NCI-H345 (cell line): ENCODE results near the gene PGAP1.

ENCODE experiments used
- DNase-seq: peaks from one replicate; lab custom pipeline; 2025; lab: John Stamatoyannopoulos, UW

The PGAP1 gene

DNA sequence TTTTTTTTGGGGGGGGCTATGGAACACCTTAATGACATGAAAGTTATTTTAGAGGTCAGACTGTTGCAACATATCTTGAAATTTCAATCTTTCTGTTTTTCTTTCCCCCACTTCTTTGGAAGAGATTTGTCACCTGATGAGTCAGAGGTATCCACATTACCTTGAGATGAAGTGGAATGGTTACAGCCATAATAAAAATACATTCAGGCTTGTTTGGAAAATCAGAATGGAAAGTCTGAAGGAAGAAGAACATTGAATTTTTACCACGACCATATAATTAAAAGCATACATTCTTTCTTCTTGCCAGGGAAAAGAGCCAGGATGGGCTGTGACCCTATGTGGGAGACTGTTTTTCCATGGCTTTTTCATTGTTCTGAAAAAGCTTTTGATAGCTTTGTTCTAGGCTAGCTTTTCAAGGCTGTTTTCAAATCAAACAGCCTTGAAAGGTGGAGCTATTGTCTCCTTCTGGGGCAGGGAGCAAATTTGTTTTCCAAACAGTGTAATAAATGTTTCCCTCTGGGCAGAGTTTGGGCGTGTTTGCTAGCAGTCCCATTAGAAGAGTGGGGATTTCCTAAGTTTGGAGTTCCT, 124.7 kb downstream of the PGAP1 start:
- no peak for DNase-seq

DNA sequence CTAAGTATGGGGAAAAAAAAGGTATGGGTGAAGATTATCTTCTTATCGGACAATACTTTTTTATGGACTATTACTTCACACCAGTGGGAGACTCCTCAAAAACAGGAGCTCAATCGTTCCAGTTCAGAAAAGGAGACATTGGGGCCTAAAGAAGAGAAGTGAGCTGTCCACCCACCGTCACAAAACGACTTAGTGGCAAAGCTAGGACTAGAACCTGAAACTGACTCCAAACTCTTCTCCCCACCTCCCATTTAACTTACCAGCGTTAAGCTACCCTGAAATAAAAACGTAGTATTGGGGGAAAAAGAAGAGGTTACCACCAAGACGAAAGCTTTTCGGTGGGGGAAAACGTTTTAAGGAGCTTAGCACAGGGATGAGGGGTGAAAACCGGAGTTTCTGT, 127.5 kb downstream of the PGAP1 start:
- DNase-seq: no peak

DNA sequence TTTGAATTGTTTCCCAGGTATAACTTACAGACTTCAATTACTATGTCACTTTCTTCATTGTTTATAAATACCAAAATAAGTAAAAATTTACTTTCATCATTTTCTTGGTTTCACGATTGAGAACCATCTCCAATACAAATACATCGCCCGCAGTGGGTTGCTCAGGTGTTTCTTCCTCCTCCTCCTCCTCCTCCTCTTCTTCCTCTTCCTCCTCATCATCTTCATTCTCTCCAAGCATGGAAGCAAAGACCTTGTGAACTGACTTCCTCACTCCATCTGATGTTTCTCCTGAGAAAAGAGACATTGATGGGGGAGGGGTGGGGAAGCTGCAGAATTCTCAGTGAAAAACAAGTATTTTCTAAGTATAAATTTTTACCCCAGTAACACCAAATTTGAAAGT, 133.6 kb downstream of the PGAP1 start:
- DNase-seq: no peak

DNA sequence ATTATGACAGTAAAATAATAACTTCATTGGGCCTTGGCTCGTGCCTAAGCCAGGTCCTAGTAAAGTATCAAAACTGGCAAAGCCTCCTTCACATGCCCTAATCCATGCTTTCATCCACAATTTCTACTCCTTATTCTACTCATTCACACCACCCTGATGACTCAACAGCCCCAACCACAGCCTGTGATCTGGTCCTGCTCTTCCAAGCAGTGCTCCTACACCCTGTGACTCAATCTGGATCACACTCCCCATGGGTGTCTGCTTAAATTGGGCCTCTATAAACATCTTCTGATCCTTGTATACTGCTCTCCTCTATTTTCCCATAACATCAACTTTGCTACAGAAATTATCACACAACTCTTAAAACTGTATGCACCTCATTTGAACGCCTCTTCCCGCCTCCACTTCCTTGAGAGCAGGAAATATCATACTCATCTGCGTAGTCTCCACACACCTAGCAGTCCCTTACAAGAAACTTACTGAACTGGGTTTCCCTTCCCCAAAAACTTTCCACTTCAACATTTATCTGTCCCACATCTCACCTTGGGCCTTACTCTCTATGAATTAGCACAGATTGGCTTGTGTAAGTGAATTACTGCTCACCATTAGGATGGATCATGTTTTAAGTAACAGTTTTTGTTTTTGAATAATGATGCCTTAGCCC, 142.9 kb downstream of the PGAP1 start:
- DNase-seq: no peak
